Osteocyte (in vitro differentiated cells): ENCODE measurements around the gene SIL1. TPM values are rescaled to one million over a fixed set of nuclear protein-coding genes. Genes with fewer than 3 reads are reported as not detected.

ENCODE experiments used
- DNase-seq: peaks from one replicate; pipeline ENCODE4 v3.0.0; 2021; ENCODE audit warnings: mixed read lengths; ENCODE audit not compliant: unreplicated experiment; ENCODE audit errors: extremely low spot score
- H3K27ac Mint-ChIP-seq: one replicate; pipeline ENCODE4 v1.8.0; 2021; ENCODE audit warnings: mild to moderate bottlenecking, mixed read lengths; ENCODE audit not compliant: unreplicated experiment
- H3K27me3 Mint-ChIP-seq: one replicate; pipeline ENCODE4 v1.8.0; 2021; ENCODE audit warnings: mixed read lengths; ENCODE audit not compliant: unreplicated experiment
- H3K36me3 Mint-ChIP-seq: one replicate; pipeline ENCODE4 v1.8.0; 2021; ENCODE audit warnings: mixed read lengths; ENCODE audit not compliant: unreplicated experiment
- H3K4me1 Mint-ChIP-seq: one replicate; pipeline ENCODE4 v1.8.0; 2021; ENCODE audit warnings: mixed read lengths; ENCODE audit not compliant: unreplicated experiment
- H3K4me3 Mint-ChIP-seq: one replicate; pipeline ENCODE4 v1.8.0; 2021; ENCODE audit warnings: mild to moderate bottlenecking, moderate library complexity, mixed read lengths; ENCODE audit not compliant: unreplicated experiment
- H3K9me3 Mint-ChIP-seq: one replicate; pipeline ENCODE4 v1.8.0; 2021; ENCODE audit warnings: mixed read lengths; ENCODE audit not compliant: unreplicated experiment
- CTCF ChIP-seq: fragments of 200-600 bp; sonication (generic); IDR thresholded peaks from 2 replicates; pipeline ENCODE4 v1.5.0; 2021; ENCODE audit warnings: antibody characterized with exemption, mild to moderate bottlenecking, moderate library complexity
- total RNA-seq: library from RNA; stranded (reverse); gene quantifications from 2 replicates; pipeline ENCODE4 v1.2.1, GENCODE V29; 2021

The SIL1 gene
- total RNA-seq, 1 donor from 2014 or later, result 58.4 TPM

- TF ChIP-seq CTCF, result no peak
- H3K4me3 Mint-ChIP-seq, result no peak overlapping the region
Measured at GRCh38 chr5:139205124-139205523, 7.0 kb upstream of the SIL1 start.

GRCh38 chr5:139204196-139204595, 6.0 kb upstream of the SIL1 start:
- H3K4me3 Mint-ChIP-seq, result no peak overlapping the region

More at GRCh38 chr5:139205124-139205523, 7.0 kb upstream of the SIL1 start:
- Mint-ChIP-seq H3K36me3 (no peaks in the 10 kb centered on the region), H3K9me3 (no peaks in the 10 kb centered on the region), H3K27ac (no peak overlapping the region), H3K4me1 (no peaks in the 10 kb centered on the region), H3K27me3 (no peaks in the 10 kb centered on the region)
- DNase-seq, result no peak

GRCh38 chr5:139199321-139199720, 1.2 kb upstream of the SIL1 start:
- H3K9me3 Mint-ChIP-seq, result no peaks in the 10 kb centered on the region
- H3K4me3 Mint-ChIP-seq, result no peak overlapping the region
- H3K27ac Mint-ChIP-seq, result no peak overlapping the region
- no peak for DNase-seq
- H3K36me3 Mint-ChIP-seq, result peaks cover 3% of the 10 kb centered on the region
- TF ChIP-seq CTCF, result no peak
- H3K4me1 Mint-ChIP-seq, result peaks cover 18% of the 10 kb centered on the region
- H3K27me3 Mint-ChIP-seq, result no peaks in the 10 kb centered on the region

More at GRCh38 chr5:139204196-139204595, 6.0 kb upstream of the SIL1 start:
- no peaks in the 10 kb centered on the region for H3K36me3 Mint-ChIP-seq
- H3K27ac Mint-ChIP-seq, result no peak overlapping the region
- H3K9me3 Mint-ChIP-seq, result no peaks in the 10 kb centered on the region
- H3K27me3 Mint-ChIP-seq, result no peaks in the 10 kb centered on the region
- TF ChIP-seq CTCF, result no peak
- DNase-seq, result no peak
- H3K4me1 Mint-ChIP-seq, result no peaks in the 10 kb centered on the region

- Mint-ChIP-seq H3K4me1 (peaks cover 18% of the 10 kb centered on the region), H3K9me3 (no peaks in the 10 kb centered on the region), H3K4me3 (peak overlapping the region; percentile 47), H3K27me3 (no peaks in the 10 kb centered on the region), H3K27ac (peak overlapping the region; percentile 38), H3K36me3 (peaks cover 7% of the 10 kb centered on the region)
- TF ChIP-seq CTCF, result no peak
- DNase-seq, result no peak
Measured at GRCh38 chr5:139196296-139196956, 1.7 kb downstream of the SIL1 start.

GRCh38 chr5:139194486-139194885, 3.7 kb downstream of the SIL1 start:
- Mint-ChIP-seq H3K4me3 (no peak overlapping the region), H3K36me3 (peaks cover 7% of the 10 kb centered on the region), H3K4me1 (peaks cover 24% of the 10 kb centered on the region), H3K27me3 (no peaks in the 10 kb centered on the region), H3K27ac (no peak overlapping the region), H3K9me3 (no peaks in the 10 kb centered on the region)
- DNase-seq, result no peak
- no peak for TF ChIP-seq CTCF
